Loucy (cell line): Measurements from ENCODE around the gene ZC3H12C.

Experiments used
- H2AFZ ChIP-seq: fragments of 200-600 bp; sonication (generic); 2 replicates; pipeline ENCODE4 v1.6.0; 2016; ENCODE audit warnings: antibody characterized with exemption, mild to moderate bottlenecking, low read length, moderate library complexity
- H3F3A ChIP-seq: fragments of 200-600 bp; 2 replicates; pipeline ENCODE4 v1.6.0; 2016; ENCODE audit warnings: antibody characterized with exemption, low read depth, mild to moderate bottlenecking
- H3K27me3 ChIP-seq: fragments of 200-600 bp; sonication (generic); 2 replicates; pipeline ENCODE4 v1.6.1; 2014; ENCODE audit warnings: low read length, mild to moderate bottlenecking; ENCODE audit not compliant: insufficient read depth, poor library complexity, severe bottlenecking
- H3K36me3 ChIP-seq: fragments of 200-600 bp; sonication (generic); 2 replicates; pipeline ENCODE4 v1.6.1; 2016; ENCODE audit warnings: low read length; ENCODE audit not compliant: insufficient read depth
- H3K4me1 ChIP-seq: fragments of 200-600 bp; sonication (generic); 2 replicates; pipeline ENCODE4 v1.5.1; 2014; ENCODE audit warnings: low read length, mild to moderate bottlenecking; ENCODE audit not compliant: insufficient read depth, poor library complexity, severe bottlenecking
- H3K4me2 ChIP-seq: fragments of 200-600 bp; sonication (generic); 2 replicates; pipeline ENCODE4 v1.6.0; 2014; ENCODE audit warnings: antibody characterized with exemption, low read length, low read depth, mild to moderate bottlenecking; ENCODE audit not compliant: poor library complexity, severe bottlenecking
- H3K4me3 ChIP-seq: fragments of 200-600 bp; sonication (generic); 2 replicates; pipeline ENCODE4 v1.5.1; 2014; ENCODE audit warnings: low read length, mild to moderate bottlenecking, mixed read lengths; ENCODE audit not compliant: poor library complexity, severe bottlenecking
- H3K79me2 ChIP-seq: fragments of 200-600 bp; sonication (generic); 2 replicates; pipeline ENCODE4 v1.6.1; 2014; ENCODE audit warnings: low read length; ENCODE audit not compliant: insufficient read depth
- H3K9ac ChIP-seq: fragments of 200-600 bp; sonication (generic); 2 replicates; pipeline ENCODE4 v1.6.0; 2014; ENCODE audit warnings: mild to moderate bottlenecking, low read depth, low read length, moderate library complexity; ENCODE audit not compliant: poor library complexity, severe bottlenecking
- H3K9me2 ChIP-seq: fragments of 200-600 bp; sonication (generic); replicated peaks from 2 replicates; pipeline ENCODE4 v1.6.1; 2016; ENCODE audit warnings: low read depth, low read length, mixed read lengths
- H3K9me3 ChIP-seq: fragments of 200-600 bp; sonication (generic); 2 replicates; pipeline ENCODE4 v1.6.1; 2014; ENCODE audit warnings: mild to moderate bottlenecking, antibody characterized with exemption, low read length, low read depth; ENCODE audit not compliant: insufficient read depth
- H4K20me1 ChIP-seq: fragments of 200-600 bp; sonication (generic); 2 replicates; pipeline ENCODE4 v1.6.0; 2014; ENCODE audit warnings: antibody characterized with exemption, low read length, mild to moderate bottlenecking; ENCODE audit not compliant: insufficient read depth, poor library complexity, severe bottlenecking
- CTCF ChIP-seq: fragments of 200-600 bp; sonication (generic); conservative IDR thresholded peaks from 2 replicates; pipeline ENCODE4 v1.5.1; 2014; ENCODE audit warnings: mild to moderate bottlenecking, antibody characterized with exemption, low read length
- EZH2phosphoT487 ChIP-seq: fragments of 200-600 bp; IDR thresholded peaks from 2 replicates; pipeline ENCODE4 v1.6.1; 2018; ENCODE audit warnings: antibody characterized with exemption, mild to moderate bottlenecking, moderate library complexity, borderline replicate concordance

The ZC3H12C gene

GRCh38 chr11:110077831-110078325 is 15.3 kb upstream of the ZC3H12C start:
- H3K4me3 ChIP-seq, result no peak overlapping the region
- no peak overlapping the region for H3K9ac ChIP-seq
- peaks cover 11% of the 10 kb centered on the region for H3K4me1 ChIP-seq
- H3K9me3 ChIP-seq, result no peaks in the 10 kb centered on the region
- H3K36me3 ChIP-seq, result no peaks in the 10 kb centered on the region
- no peaks in the 10 kb centered on the region for H3F3A ChIP-seq
- no peaks in the 10 kb centered on the region for H4K20me1 ChIP-seq
- H2AFZ ChIP-seq, result 0 out of 2 replicates have a peak overlapping the region, but pooled peaks have one; percentile 13
- TF ChIP-seq CTCF, result no peak
- no peak for TF ChIP-seq EZH2phosphoT487
- H3K27me3 ChIP-seq, result no peaks in the 10 kb centered on the region
- H3K79me2 ChIP-seq, result no peaks in the 10 kb centered on the region
- H3K4me2 ChIP-seq, result no peak overlapping the region
- no peaks in the 10 kb centered on the region for H3K9me2 ChIP-seq

DNA sequence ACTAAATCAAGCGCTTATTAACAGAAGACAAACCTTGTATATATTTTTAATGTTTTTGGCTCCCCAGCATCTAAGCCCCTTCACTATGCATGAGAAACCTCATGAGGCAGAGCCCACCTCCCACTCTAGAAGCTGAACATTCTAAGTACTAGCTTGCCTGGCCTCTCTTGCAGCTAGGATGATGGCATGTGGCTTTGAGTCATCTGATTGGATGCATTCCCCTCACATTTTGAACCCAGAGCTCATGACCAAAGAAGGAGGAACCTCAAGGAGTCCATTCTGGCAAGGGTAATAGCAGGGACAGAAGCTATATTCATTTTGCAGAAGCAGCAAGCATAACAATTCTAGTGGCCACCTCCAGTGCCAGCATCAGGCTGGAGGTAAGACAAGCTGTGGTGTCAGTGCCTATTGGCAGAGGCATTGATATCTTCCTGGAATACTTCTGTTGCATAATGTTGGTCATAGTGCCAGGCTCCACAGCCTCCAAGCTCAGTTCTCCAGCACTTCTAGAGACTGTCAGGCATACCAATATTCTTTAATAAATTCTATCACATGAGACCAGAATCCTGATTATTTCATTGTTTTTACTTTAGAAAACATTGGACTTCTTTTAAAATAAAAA is 14.2 kb upstream of the ZC3H12C start:
- Histone ChIP-seq H3K4me3 (no peak overlapping the region), H3K9ac (no peak overlapping the region), H3K79me2 (no peaks in the 10 kb centered on the region), H3K36me3 (no peaks in the 10 kb centered on the region), H3K9me2 (no peaks in the 10 kb centered on the region), H3K9me3 (no peaks in the 10 kb centered on the region), H3F3A (no peaks in the 10 kb centered on the region), H3K27me3 (no peaks in the 10 kb centered on the region), H3K4me2 (no peak overlapping the region), H4K20me1 (no peaks in the 10 kb centered on the region), H2AFZ (no peak overlapping the region), H3K4me1 (peaks cover 18% of the 10 kb centered on the region)
- TF ChIP-seq CTCF (no peak), EZH2phosphoT487 (no peak)

GRCh38 chr11:110079726-110080125 is 13.5 kb upstream of the ZC3H12C start:
- H3K9me3 ChIP-seq, result no peaks in the 10 kb centered on the region
- no peaks in the 10 kb centered on the region for H3K9me2 ChIP-seq
- no peak overlapping the region for H3K4me2 ChIP-seq
- no peaks in the 10 kb centered on the region for H3K27me3 ChIP-seq
- H3K79me2 ChIP-seq, result no peaks in the 10 kb centered on the region
- H2AFZ ChIP-seq, result no peak overlapping the region
- H3K9ac ChIP-seq, result no peak overlapping the region
- no peak for TF ChIP-seq CTCF
- TF ChIP-seq EZH2phosphoT487, result no peak
- no peak overlapping the region for H3K4me3 ChIP-seq
- no peaks in the 10 kb centered on the region for H3F3A ChIP-seq
- peaks cover 18% of the 10 kb centered on the region for H3K4me1 ChIP-seq
- H4K20me1 ChIP-seq, result no peaks in the 10 kb centered on the region
- H3K36me3 ChIP-seq, result no peaks in the 10 kb centered on the region
